HG03558 (cell line): ENCODE results near the gene PIP5K1A.
"Not testable (repeated sequence)": the region's sequence is repeated elsewhere in the genome, so short reads cannot be mapped to it uniquely, and the experiment has no call there.

ENCODE experiments used
- ATAC-seq: cut with Tn5 transposase; IDR thresholded peaks from one replicate; pipeline ENCODE4 v1.9.1; 2021; ENCODE audit warnings: moderate number of reproducible peaks; ENCODE audit not compliant: unreplicated experiment; ENCODE audit errors: extremely low read depth

The PIP5K1A gene

DNA sequence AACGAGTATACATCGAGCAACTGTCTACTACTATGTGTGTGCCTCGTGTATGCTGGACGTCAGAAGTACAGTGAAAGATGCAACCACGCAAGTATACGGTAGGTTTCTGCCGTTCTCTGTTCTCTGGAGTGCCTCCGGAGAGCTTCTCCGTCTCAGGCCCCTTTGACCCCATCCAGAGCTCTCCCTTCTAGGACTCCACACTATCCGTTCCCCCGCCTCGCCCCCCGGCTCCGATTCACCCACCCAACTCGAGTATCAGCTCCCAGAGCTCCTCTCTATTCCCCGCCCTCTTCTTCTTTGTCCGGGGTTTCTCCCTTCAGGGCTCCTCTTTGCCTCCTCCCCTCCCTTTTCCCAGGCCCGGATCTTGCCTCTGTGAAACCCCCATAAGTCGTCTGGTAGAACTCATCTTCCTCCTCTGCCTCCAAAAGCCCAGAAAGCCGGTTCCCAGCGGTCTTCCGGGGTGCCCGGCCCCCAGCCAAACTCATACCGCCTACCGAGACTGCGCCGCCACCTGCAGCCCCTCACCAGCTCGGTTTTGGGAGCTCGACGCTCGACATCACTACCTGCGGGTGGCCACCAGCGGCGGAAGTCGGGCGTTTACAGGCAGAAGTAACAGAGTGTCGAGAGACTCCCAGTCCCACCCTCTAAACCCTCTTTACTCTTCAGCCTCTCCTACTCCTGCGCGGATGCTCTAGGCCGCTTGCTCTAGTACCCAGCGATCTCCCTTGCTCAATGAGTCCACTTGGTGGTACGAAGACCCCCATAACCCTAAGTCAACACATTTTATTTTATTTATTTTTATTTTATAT lies 8.5 kb upstream of the PIP5K1A start, which contains the start of gene VPS72:
VPS72 (minus strand) TSS at position 561 of the 809 bp plus-strand sequence; CDS start at position 485, 76 bp downstream.
- ATAC-seq, result no peak

GRCh38 chr1:151192047-151192446 lies 6.3 kb upstream of the PIP5K1A start:
- ATAC-seq, result no peak

- ATAC-seq, result no peak
Measured at GRCh38 chr1:151193304-151193703, 5.0 kb upstream of the PIP5K1A start.

GRCh38 chr1:151193856-151194255 lies 4.5 kb upstream of the PIP5K1A start:
- no peak for ATAC-seq

DNA sequence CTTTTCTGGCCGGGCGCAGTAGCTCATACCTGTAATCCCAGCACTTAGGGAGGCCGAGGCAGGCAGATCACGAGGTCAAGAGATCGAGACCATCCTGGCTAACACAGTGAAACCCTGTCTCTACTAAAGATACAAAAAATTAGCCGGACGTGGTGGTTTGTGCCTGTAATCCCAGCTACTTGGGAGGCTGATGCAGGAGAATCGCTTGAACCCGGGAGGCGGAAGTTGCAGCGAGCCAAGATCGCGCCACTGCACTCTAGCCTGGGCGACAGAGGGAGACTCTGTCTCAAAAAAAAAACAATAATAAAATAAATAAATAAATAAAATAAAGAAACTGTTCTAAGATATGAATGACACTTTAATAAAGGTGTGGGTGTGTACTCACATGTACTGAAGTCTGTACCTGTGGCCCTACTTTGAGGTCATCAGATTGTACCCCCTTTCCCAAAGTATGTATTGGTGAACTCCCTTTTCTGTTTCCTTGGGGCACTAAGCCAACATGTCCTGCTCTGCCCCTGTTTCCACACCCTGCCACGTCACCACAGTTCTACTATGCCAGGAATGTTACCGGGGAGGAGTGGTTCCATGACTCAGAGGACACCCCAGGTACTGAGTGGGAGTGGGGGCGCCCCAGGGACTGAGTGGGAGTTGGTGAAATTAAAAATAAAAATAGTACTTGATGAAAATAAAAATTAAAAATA lies 3.3 kb upstream of the PIP5K1A start:
- ATAC-seq, result not testable (repeated sequence)

GRCh38 chr1:151196292-151196800 lies 2.0 kb upstream of the PIP5K1A start:
- no peak for ATAC-seq

GRCh38 chr1:151197863-151198253 lies 494 bp upstream of the PIP5K1A start:
- ATAC-seq, result no peak

DNA sequence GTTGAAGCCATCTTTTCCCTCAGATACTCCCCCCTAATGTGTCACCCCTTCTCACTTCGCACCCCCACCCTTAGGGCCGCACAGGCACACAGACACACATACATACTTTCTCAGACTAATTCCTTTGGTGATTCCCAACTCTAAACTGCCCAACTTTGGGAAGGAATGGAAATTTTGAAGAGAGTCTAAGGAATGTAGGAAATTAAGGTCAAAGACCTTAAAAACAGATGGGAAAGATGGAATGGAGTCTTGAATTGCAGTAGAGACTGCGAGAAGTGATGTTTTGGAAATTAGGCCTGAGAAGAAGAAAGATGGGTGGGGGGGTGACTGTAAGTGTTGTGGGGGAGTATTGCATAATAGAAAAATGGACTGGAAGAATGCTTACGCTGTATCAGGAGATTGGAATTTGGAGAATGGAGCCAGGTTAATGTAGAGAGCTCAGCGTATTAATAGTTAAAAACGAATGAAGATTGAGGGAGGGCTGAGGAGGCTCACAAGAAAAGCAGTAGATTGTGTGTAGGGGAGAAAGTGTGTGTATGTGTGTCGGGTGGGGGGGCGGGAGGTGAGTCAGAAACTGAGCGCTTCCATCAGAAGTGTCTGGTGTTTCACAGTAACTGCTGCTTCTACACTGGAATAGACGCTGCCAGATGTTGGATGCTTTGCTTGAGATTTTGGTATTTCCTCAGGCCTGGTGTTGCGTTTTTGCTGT lies 1.7 kb downstream of the PIP5K1A start:
- ATAC-seq, result no peak

DNA sequence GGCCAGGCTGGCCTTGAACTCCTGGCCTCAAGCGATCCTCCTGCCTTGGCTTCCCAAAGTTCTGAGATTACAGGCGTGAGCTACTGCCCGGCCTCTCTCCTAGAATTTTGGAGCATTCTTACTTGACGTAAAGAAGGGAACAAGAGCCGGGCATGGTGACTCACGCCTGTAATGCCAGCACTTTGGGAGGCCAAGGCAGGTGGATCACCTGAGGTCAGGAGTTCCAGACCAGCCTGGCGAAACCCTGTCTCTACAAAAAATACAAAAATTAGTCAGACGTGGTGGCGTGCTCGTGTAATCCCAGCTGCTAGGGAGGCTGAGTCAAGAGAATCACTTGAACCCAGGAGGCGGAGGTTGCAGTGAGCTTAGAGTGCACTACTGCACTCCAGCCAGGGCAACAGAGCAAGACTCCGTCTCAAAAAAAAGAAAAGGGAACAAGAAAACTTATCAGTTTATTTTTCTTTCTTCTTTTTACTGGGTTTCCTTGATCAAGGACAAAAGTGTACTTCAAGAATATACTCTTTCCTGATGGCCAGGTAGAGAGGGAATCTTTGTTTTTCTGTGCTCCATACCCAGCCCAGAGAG lies 7.1 kb downstream of the PIP5K1A start:
- not testable (repeated sequence) for ATAC-seq

DNA sequence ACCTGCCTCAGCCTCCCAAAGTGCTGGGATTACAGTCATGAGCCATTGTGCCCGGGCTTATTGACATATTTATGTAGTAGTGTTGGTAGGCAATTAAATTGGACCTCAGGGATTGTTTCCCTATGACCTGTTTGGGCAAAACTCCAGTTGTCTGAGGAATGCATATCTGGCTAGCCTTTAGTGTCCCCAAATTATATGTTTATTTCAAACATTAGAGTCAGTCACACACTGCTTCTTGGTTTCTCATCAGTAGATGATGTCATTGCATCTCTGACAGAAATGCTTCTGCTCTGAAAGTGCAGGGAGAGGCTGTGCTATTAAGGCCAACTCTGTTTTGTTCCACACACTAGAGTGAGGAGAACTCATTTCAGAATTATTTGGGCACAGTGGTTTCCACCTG lies 12.5 kb downstream of the PIP5K1A start:
- no peak for ATAC-seq

- no peak for ATAC-seq
Measured at GRCh38 chr1:151211972-151212705, 13.8 kb downstream of the PIP5K1A start.

- no peak for ATAC-seq
Measured at GRCh38 chr1:151213560-151213959, 15.2 kb downstream of the PIP5K1A start.

GRCh38 chr1:151221616-151222015 lies 23.3 kb downstream of the PIP5K1A start:
- no peak for ATAC-seq

- ATAC-seq, result no peak
Measured at GRCh38 chr1:151222130-151222529, 23.8 kb downstream of the PIP5K1A start.

DNA sequence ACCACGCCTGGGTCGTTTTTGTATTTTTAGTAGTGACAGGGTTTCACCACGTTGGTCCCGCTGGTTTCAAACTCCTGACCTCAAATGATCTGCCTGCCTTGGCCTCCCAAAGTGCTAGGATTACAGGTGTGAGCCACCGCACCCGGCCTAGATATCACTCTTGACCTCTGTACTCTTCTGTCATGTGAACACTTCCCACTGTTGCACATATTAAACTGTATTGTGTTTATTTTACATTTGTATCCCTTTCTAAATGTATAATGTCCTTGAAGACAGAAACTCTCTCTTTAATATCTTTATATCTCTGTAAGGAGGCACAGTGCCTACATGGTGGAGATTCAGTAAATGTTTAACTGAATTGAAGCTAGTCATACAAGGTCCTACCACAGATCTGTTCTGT lies 36.9 kb downstream of the PIP5K1A start:
- no peak for ATAC-seq

GRCh38 chr1:151237678-151238466 lies 39.5 kb downstream of the PIP5K1A start:
- ATAC-seq, result no peak

DNA sequence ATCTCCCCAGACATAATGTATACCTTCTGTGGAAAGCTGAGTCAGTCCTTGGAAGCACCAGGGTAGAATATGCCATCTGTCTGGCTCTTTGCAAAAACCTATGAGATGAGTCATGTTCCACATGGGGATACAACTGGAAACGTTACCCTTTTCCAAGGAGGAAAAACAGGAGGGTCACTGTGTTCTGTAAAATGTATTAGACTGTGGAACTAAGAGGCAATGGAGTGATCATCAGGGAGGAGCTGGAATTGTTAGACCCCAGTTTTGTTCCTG lies 40.1 kb downstream of the PIP5K1A start:
- ATAC-seq, result no peak

DNA sequence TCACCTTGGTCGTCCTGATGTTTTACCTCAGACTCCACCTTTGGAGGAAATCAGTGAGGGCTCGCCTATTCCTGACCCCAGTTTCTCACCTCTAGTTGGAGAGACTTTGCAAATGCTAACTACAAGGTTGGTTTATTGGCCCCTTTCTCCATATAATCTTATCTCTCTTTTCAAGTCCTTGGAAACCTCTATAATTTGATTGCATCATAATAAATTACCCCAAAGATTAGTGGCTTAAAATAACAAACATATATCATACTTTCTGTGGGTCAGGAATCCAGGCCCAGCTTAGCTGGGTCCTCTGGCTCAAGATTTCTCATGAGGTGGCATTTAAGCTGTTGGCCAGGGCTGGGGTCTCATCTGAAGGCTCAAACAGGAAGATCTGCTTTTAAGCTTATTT lies 44.1 kb downstream of the PIP5K1A start:
- ATAC-seq, result no peak

DNA sequence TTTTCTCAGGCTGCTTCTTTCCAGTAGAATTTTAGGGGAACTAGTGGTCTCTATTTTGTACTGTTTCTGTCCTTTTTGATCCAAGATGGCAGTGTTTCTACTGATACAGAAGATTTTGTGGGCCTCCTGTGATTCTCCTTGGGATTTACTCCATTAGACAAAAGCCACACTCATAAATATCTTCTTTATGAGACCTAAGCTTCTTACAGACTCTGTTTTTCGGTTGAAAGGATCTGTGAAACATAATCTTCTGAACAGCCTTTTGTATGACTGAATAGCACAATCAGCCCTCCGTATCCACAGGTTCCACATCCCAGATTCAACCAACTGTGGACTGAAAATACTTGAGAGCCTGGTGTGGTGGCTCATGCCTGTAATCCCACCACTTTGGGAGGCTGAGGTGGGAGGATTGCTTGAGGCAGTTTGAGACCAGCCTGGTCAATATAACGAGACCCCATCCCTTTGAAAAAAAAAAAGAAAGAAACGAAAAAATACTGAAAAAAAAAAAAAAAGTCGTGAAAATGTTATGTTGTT lies 45.4 kb downstream of the PIP5K1A start:
- no peak for ATAC-seq
